A549 (cell line): ENCODE measurements around the gene NUDT14.

Experiments
- CTCF ChIP-seq: fragments of >200 bp; sonication (Bioruptor Twin); formaldehyde crosslinking; IDR thresholded peaks from 3 replicates; pipeline ENCODE4 v1.5.1; 2016
- EP300 ChIP-seq, 2 experiments: fragments of >200 bp; sonication (Bioruptor Twin); formaldehyde crosslinking; IDR thresholded peaks; 2 replicates in 1 of 2; 3 replicates in 1 of 2; pipeline ENCODE4 v1.6.1; 2016 to 2017
- HMGXB4 ChIP-seq: fragments of 250-450 bp; sonication (Bioruptor Pico); IDR thresholded peaks from 2 replicates; pipeline ENCODE4 v1.5.0; 2021; ENCODE audit warnings: mild to moderate bottlenecking, moderate library complexity, borderline replicate concordance
- KDM1A ChIP-seq: fragments of 200-600 bp; sonication (generic); IDR thresholded peaks from 2 replicates; pipeline ENCODE4 v1.6.1; 2016; ENCODE audit warnings: low read depth, mild to moderate bottlenecking
- MAX ChIP-seq: IDR thresholded peaks from 2 replicates; pipeline ENCODE4 v1.6.1; 2012
- NR3C1 ChIP-seq: fragments of >200 bp; sonication (Bioruptor Twin); formaldehyde crosslinking; IDR thresholded peaks from 3 replicates; pipeline ENCODE4 v1.6.1; 2017
- POLR2A ChIP-seq: IDR thresholded peaks from 2 replicates; pipeline ENCODE4 v1.6.1; 2012; ENCODE audit warnings: mild to moderate bottlenecking, low read length
- POLR2AphosphoS2 ChIP-seq: conservative IDR thresholded peaks from 2 replicates; pipeline ENCODE4 v1.6.1; 2012; ENCODE audit warnings: low read length, improper control_type of control experiment, inconsistent platforms
- RAD21 ChIP-seq, 2 experiments: fragments of >200 bp in 1 of 2; sonication (Bioruptor Twin) in 1 of 2; formaldehyde crosslinking in 1 of 2; IDR thresholded peaks in 1 of 2; conservative IDR thresholded peaks in 1 of 2; 2 replicates in 1 of 2; 3 replicates in 1 of 2; pipeline ENCODE4 v1.6.1; 2012 to 2018; ENCODE audit warnings: inconsistent platforms in 1 of 2
- RCOR1 ChIP-seq: fragments of 150-350 bp; IDR thresholded peaks from 2 replicates; pipeline ENCODE4 v1.6.1; 2014; ENCODE audit warnings: antibody characterized with exemption, low read length, low read depth
- RFX5 ChIP-seq: fragments of 450-650 bp; IDR thresholded peaks from 2 replicates; pipeline ENCODE4 v1.7.1; 2014; ENCODE audit warnings: antibody characterized with exemption, mild to moderate bottlenecking, moderate library complexity
- USF2 ChIP-seq: fragments of 450-650 bp; IDR thresholded peaks from 2 replicates; pipeline ENCODE4 v1.6.1; 2014; ENCODE audit warnings: antibody characterized with exemption
- ZFP36 ChIP-seq: fragments of 450-650 bp; IDR thresholded peaks from 2 replicates; pipeline ENCODE4 v1.6.1; 2014; ENCODE audit warnings: borderline replicate concordance; ENCODE audit not compliant: partially characterized antibody

GRCh38 chr14:105154476-105154871 is 26.6 kb downstream of the NUDT14 start:
- TF ChIP-seq POLR2A, result no peak
- TF ChIP-seq NR3C1, result no peak
- TF ChIP-seq CTCF, result no peak
- no peak for TF ChIP-seq RCOR1
- no peak for TF ChIP-seq KDM1A
- TF ChIP-seq MAX, result no peak
- TF ChIP-seq RFX5, result no peak
- no peak for TF ChIP-seq ZFP36
- TF ChIP-seq USF2, result no peak
- TF ChIP-seq POLR2AphosphoS2, result no peak
- no peak for TF ChIP-seq HMGXB4
- TF ChIP-seq EP300 (IDR thresholded peaks at IDR 0.05), result no peak
- TF ChIP-seq RAD21 (conservative IDR thresholded peaks at IDR 0.05 in 1 of 2, IDR thresholded peaks at IDR 0.05 in 1 of 2), result no peak
